ENCODE results near the gene UBE2L3.

The UBE2L3 gene

DNA sequence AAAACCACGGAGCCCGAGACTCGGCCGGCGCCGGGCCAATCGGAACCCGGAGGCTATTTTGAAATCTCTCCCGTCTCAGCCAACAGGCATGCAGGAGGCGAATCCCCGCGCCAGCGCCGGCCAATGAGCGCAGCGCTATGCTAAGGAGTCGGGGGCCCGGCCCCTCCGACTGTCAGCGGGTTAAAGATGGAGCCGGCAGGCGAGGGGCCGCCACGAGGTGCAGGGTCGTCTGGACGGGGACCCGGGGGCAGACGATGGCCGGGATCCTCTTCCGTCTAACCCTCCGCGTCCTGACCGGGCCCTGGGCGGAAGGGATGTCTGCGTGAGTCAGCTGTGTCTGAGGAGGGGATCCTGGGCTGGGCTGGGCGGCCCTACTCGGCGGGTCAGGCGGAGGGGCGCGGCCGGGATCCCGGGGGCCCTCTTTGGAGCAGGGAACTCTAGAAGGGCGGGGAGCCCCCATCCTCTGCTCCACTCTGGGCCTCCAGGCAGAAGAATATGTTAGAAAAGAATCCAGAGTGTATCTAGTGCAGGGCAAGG lies 84.6 kb downstream of the UBE2L3 start:
- peak overlapping the region; percentile 81 for H3K4me3 ChIP-seq (replicated peaks in 1 of 2; ENCODE audit: low read depth in 2 of 2, low read length in 2 of 2)
- TF ChIP-seq, protein P1, sequence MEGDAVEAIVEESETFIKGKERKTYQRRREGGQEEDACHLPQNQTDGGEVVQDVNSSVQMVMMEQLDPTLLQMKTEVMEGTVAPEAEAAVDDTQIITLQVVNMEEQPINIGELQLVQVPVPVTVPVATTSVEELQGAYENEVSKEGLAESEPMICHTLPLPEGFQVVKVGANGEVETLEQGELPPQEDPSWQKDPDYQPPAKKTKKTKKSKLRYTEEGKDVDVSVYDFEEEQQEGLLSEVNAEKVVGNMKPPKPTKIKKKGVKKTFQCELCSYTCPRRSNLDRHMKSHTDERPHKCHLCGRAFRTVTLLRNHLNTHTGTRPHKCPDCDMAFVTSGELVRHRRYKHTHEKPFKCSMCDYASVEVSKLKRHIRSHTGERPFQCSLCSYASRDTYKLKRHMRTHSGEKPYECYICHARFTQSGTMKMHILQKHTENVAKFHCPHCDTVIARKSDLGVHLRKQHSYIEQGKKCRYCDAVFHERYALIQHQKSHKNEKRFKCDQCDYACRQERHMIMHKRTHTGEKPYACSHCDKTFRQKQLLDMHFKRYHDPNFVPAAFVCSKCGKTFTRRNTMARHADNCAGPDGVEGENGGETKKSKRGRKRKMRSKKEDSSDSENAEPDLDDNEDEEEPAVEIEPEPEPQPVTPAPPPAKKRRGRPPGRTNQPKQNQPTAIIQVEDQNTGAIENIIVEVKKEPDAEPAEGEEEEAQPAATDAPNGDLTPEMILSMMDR (IDR thresholded peaks at IDR 0.05; ENCODE audit: low read depth, low read length): no peak
- DNase-seq (ENCODE audit: low read depth in 2 of 2): peak; percentile 85 to 87

DNA sequence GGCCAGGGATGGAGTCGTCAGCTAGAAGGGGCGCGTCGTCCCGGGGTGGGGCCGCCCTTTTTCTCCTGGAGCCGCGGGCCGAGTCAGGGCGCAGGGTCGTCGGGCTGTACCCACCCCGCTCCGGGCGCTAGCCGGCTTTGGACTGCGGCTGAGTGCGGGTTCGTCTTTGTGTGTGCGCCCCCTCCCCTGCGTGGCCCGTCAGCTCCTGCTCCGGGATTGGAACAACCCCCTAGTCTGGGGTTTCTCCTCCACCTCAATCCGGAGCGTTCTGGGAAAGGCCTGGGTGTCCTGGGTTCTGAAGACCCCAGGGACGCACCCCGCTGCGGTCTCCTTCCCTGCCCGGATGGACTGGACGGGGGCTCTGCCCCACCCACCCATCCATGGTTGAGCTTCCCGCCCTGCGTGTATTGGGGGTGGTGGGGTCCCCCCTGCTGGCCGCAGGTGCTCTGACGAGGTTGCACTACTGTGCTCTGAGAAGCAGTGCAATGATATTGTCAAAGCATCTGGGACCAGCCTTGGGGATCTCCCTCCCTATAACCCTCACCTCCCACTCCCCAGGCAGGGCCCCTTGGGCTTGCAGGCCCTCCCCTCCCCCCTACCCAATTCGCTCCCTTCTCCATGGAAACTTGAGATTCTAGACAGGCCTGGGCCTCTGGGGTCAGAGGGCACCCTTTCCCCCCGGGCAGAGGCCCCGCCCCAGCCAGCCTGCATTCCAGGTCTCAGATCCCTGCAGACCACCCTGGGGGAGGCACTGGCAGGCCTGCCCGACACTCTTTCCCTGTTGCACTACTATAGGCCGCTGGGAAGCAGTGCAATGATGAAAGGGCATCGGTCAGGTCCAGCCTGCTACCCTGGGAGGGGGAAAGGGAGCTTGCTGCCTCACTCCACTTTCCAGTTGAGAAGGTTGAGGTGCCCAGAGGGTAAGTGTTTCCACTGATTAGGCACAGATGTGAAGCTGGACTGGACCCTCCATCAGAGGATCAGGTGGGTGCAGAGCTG lies 85.3 kb downstream of the UBE2L3 start:
- no peak for DNase-seq (ENCODE audit: low read depth in 2 of 2)
- TF ChIP-seq, protein P1 (IDR thresholded peaks at IDR 0.05; ENCODE audit: low read depth, low read length): no peak
- peak overlapping the region; percentile 81 for H3K4me3 ChIP-seq (replicated peaks in 1 of 2; ENCODE audit: low read depth in 2 of 2, low read length in 2 of 2)

DNA sequence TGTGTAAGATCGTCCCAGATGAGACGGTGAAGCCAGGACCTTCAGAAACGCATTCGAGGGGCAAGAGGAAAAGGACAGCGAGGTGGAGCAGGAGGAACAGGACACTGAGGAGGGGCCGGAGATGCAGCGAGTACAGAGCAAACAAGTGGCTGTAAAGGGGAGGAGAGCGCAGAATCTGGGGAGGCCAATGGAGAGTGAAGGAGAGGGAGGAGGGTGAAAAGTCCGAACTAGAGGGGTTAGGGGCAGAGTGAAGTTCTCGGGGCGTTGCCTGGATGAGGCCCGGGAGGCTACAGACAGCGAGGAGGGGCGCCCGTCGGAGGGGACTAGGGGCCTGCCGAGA lies 89.5 kb downstream of the UBE2L3 start:
- DNase-seq (ENCODE audit: low read depth in 2 of 2): no peak
- peak overlapping the region; percentile 17 to 48 for H3K4me3 ChIP-seq (replicated peaks in 1 of 2; ENCODE audit: low read depth in 2 of 2, low read length in 2 of 2)
- TF ChIP-seq, protein P1 (IDR thresholded peaks at IDR 0.05; ENCODE audit: low read depth, low read length): no peak

DNA sequence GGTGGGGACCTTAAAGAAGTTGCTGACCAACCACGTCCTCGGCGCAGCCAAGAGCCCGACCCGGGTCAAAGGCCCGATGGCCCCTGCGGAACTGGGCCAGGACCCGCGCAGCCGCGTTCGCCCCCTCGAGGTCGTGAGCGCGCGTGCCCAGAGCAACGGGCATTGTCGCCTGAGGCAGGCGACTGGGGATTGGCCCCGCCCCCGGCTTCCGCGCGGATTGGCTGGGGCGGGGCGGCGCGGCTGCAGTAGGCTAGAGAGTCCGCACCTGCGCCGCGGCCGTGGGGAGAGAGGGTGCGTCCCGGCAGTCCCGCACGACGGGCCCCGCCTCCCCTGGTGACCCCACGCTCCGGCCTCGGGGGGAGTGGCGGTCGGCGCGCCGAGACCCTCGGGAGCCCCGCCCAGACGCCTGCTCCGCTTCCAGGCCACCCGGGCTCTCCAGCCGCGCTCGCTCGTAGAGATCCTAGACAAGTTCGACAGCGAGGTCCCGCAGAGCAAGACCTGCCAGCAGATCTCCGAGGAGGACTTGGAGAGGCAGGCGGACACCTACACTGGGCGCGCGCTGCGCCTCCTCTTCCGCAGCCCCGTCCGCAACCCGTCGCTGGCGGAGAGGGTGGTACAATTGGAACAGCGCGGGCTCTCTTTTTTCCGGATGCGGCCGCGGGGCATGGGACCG lies 90.0 kb downstream of the UBE2L3 start:
- DNase-seq (ENCODE audit: low read depth in 2 of 2): peak; percentile 15 to 28
- TF ChIP-seq, protein P1 (IDR thresholded peaks at IDR 0.05; ENCODE audit: low read depth, low read length): no peak

DNA sequence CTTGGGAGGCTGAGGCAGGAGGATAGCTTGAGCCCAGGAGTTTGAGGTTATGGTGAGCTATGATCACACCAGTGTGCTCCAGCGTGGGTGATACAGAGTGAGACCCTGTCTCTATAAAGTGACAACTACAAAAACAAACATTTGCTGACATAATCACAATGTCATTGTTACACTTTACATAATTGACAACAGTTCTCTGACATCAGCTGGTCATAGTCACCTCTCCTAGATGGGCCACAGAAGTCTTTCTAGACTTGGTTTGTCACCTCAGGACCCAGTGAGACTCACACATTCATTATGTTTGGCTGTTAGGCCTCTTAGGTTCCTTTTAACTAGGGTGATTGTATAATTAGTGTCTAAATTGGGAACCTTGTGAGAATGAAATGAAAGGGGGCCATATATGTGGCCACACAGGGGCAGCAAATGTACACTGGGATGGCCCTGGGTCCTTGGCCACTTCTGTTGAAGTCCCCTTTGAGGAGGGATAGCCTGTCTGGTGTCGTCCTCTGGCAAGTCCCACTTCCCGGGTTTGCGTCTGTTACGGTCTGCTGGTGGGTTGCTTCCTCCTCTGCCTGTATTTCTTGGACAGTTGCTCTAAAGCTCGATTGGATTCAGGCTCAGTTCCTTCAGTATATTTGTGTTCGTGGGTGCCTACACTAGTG lies 92.5 kb downstream of the UBE2L3 start:
- TF ChIP-seq, protein P1 (IDR thresholded peaks at IDR 0.05; ENCODE audit: low read depth, low read length): no peak
- H3K4me3 ChIP-seq (replicated peaks in 1 of 2; ENCODE audit: low read depth in 2 of 2, low read length in 2 of 2): no peak overlapping the region
- DNase-seq (ENCODE audit: low read depth in 2 of 2): no peak

More for the DNA sequence above, 90.0 kb downstream of the UBE2L3 start:
- peak overlapping the region; percentile 48 to 49 for H3K4me3 ChIP-seq (replicated peaks in 1 of 2; ENCODE audit: low read depth in 2 of 2, low read length in 2 of 2)

DNA sequence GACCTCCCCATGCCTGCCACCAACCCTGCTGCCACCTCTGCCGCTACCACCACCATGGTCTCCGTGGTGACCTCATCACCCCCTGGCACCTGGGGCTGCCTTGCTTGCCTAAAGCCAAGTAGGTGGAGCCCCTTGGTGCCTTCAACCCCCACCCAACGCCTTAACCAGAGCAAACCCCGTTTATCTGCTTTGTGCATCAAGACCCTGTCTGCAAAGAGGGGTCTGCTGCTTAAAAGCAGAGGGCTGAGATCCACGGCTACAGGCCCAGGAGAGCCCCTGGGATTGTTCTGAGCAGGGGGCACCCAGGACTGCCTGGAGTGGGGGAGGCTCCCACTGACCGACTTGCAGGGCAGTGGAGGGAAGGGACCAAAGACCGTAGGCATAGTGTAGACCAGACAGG lies 93.4 kb downstream of the UBE2L3 start:
- no peak for DNase-seq (ENCODE audit: low read depth in 2 of 2)
- TF ChIP-seq, protein P1 (IDR thresholded peaks at IDR 0.05; ENCODE audit: low read depth, low read length): no peak
- no peak overlapping the region for H3K4me3 ChIP-seq (replicated peaks in 1 of 2; ENCODE audit: low read depth in 2 of 2, low read length in 2 of 2)

Measured in cardiac fibroblast (primary cell).